SK-N-SH (cell line): ENCODE results near the gene PHAF1. TPM values are rescaled to one million over a fixed set of nuclear protein-coding genes. Genes with fewer than 3 reads are reported as not detected.

Experiments used
- CTCF ChIA-PET: fragments of 300-600, 350-600 bp; formaldehyde crosslinking; extraction: SDS; loops from one replicate; lab custom pipeline; 2021; lab: Yijun Ruan, JAX
- POLR2A ChIA-PET: fragments of 350-600 bp; sonication (Branson Sonifier 250); formaldehyde crosslinking; extraction: SDS; loops from one replicate; lab custom pipeline; 2020; ENCODE audit warnings: antibody characterized with exemption, inconsistent platforms; lab: Yijun Ruan, JAX
- DNase-seq: peaks from one replicate; pipeline ENCODE4 v3.0.0; 2012
- H2AFZ ChIP-seq: fragments of 200-600 bp; sonication (generic); 2 replicates; pipeline ENCODE4 v1.8.1; 2016; ENCODE audit warnings: antibody characterized with exemption, mild to moderate bottlenecking, low read depth
- H3F3A ChIP-seq: fragments of 200-600 bp; sonication (generic); replicated peaks from 2 replicates; pipeline ENCODE3; 2016; ENCODE audit warnings: antibody characterized with exemption, mild to moderate bottlenecking; ENCODE audit not compliant: insufficient read depth
- H3K27ac ChIP-seq, 2 experiments: fragments of 200-500 bp in 1 of 2; fragments of 200-600 bp in 1 of 2; sonication (Bioruptor generic) in 1 of 2; sonication (generic), shearing (Covaris generic) in 1 of 2; 2 replicates each; pipeline versions ENCODE4 v1.5.1 to v1.6.1; 2014 to 2016; ENCODE audit warnings: low read depth in 2 of 2, inconsistent platforms in 1 of 2, low read length in 1 of 2, mild to moderate bottlenecking in 1 of 2, mixed read lengths in 1 of 2
- H3K27me3 ChIP-seq: fragments of 200-600 bp; sonication (generic), shearing (Covaris generic); 2 replicates; pipeline ENCODE4 v1.6.1; 2016; ENCODE audit warnings: mixed run types; ENCODE audit not compliant: insufficient read depth
- H3K36me3 ChIP-seq, 2 experiments: fragments of 200-500 bp in 1 of 2; fragments of 200-600 bp in 1 of 2; sonication (Bioruptor generic) in 1 of 2; sonication (generic) in 1 of 2; replicated peaks in 1 of 2; 2 replicates each; pipeline versions ENCODE3 to v1.5.1; 2014 to 2016; ENCODE audit warnings: low read length in 1 of 2, mild to moderate bottlenecking in 1 of 2; ENCODE audit not compliant: insufficient read depth in 2 of 2, control insufficient read depth in 1 of 2
- H3K4me1 ChIP-seq, 2 experiments: fragments of 200-500 bp in 1 of 2; fragments of 200-600 bp in 1 of 2; sonication (Bioruptor generic) in 1 of 2; sonication (generic), shearing (Covaris generic) in 1 of 2; 2 replicates each; pipeline versions ENCODE4 v1.5.1 to v1.6.1; 2014 to 2016; ENCODE audit warnings: low read depth in 1 of 2, low read length in 1 of 2, mixed run types in 1 of 2; ENCODE audit not compliant: insufficient read depth in 2 of 2, control insufficient read depth in 1 of 2
- H3K4me2 ChIP-seq: fragments of 200-600 bp; sonication (generic), shearing (Covaris generic); 2 replicates; pipeline ENCODE4 v1.6.1; 2017; ENCODE audit warnings: mixed run types
- H3K4me3 ChIP-seq, 2 experiments: fragments of 200-500 bp in 1 of 2; fragments of 200-600 bp in 1 of 2; sonication (Bioruptor generic) in 1 of 2; sonication (generic), shearing (Covaris generic) in 1 of 2; 2 replicates each; pipeline versions ENCODE4 v1.5.1 to v1.8.1; 2014 to 2016; ENCODE audit warnings: low read depth in 2 of 2, inconsistent platforms in 1 of 2, low read length in 1 of 2, mild to moderate bottlenecking in 1 of 2, mixed read lengths in 1 of 2, moderate library complexity in 1 of 2
- H3K79me2 ChIP-seq: fragments of 200-600 bp; sonication (generic); 2 replicates; pipeline ENCODE4 v1.8.1; 2017; ENCODE audit warnings: mild to moderate bottlenecking; ENCODE audit not compliant: insufficient read depth
- H3K9ac ChIP-seq: fragments of 200-600 bp; sonication (generic); 2 replicates; pipeline ENCODE4 v1.6.1; 2017; ENCODE audit warnings: mixed run types
- H3K9me2 ChIP-seq: fragments of 200-600 bp; sonication (generic); 2 replicates; pipeline ENCODE4 v1.6.1; 2017; ENCODE audit warnings: mixed run types
- H3K9me3 ChIP-seq: fragments of 200-600 bp; sonication (generic); 2 replicates; pipeline ENCODE4 v1.6.1; 2017; ENCODE audit warnings: mixed run types, mild to moderate bottlenecking, moderate library complexity
- H4K20me1 ChIP-seq: fragments of 200-600 bp; sonication (generic); 2 replicates; pipeline ENCODE4 v1.6.1; 2017; ENCODE audit warnings: mild to moderate bottlenecking, mixed run types; ENCODE audit not compliant: insufficient read depth
- EP300 ChIP-seq, 2 experiments: IDR thresholded peaks; 2 replicates each; pipeline versions ENCODE4 v1.4.0 to v1.6.1; 2012; ENCODE audit warnings: borderline replicate concordance in 1 of 2, low read depth in 1 of 2, low read length in 1 of 2
- EZH2phosphoT487 ChIP-seq: fragments of 200-600 bp; sonication (generic); IDR thresholded peaks from 2 replicates; pipeline ENCODE4 v1.6.1; 2017; ENCODE audit warnings: low read depth, mixed run types, mild to moderate bottlenecking, antibody characterized with exemption, moderate library complexity, borderline replicate concordance
- FOSL2 ChIP-seq: IDR thresholded peaks from 2 replicates; pipeline ENCODE4 v1.4.0; 2012; ENCODE audit warnings: low read depth, mild to moderate bottlenecking, moderate library complexity, borderline replicate concordance
- GATA2 ChIP-seq: sonication (generic); formaldehyde crosslinking; IDR thresholded peaks from 2 replicates; pipeline ENCODE4 v1.5.0; 2020; ENCODE audit warnings: mild to moderate bottlenecking, missing genetic modification reagents
- POLR2AphosphoS5 ChIP-seq: IDR thresholded peaks from 2 replicates; pipeline ENCODE4 v1.6.1; 2012; ENCODE audit warnings: low read depth, low read length
- RCOR1 ChIP-seq: fragments of 150-350 bp; IDR thresholded peaks from 2 replicates; pipeline ENCODE4 v1.6.1; 2017; ENCODE audit warnings: antibody characterized with exemption, low read length
- REST ChIP-seq: IDR thresholded peaks from 2 replicates; pipeline ENCODE4 v1.6.1; 2012; ENCODE audit warnings: mild to moderate bottlenecking, low read depth, low read length, moderate library complexity
- RXRA ChIP-seq: IDR thresholded peaks from 2 replicates; pipeline ENCODE4 v1.4.0; 2012; ENCODE audit warnings: low read depth, mild to moderate bottlenecking, borderline replicate concordance
- TAF1 ChIP-seq: IDR thresholded peaks from 2 replicates; pipeline ENCODE4 v1.6.1; 2012; ENCODE audit warnings: low read depth, mild to moderate bottlenecking, low read length, moderate library complexity, borderline replicate concordance
- TEAD4 ChIP-seq: IDR thresholded peaks from 2 replicates; pipeline ENCODE4 v1.4.0; 2012; ENCODE audit warnings: mild to moderate bottlenecking, borderline replicate concordance; ENCODE audit not compliant: insufficient read depth
- YY1 ChIP-seq: IDR thresholded peaks from 2 replicates; pipeline ENCODE4 v1.4.0; 2012; ENCODE audit warnings: low read depth, mild to moderate bottlenecking
- WGBS: methylation state at CpG from one replicate; pipeline ENCODE4 v1.1.6; 2017; ENCODE audit warnings: low lambda C conversion rate; 5-methylcytosine and 5-hydroxymethylcytosine counted together
- polyA plus RNA-seq, 3 experiments: library from polyadenylated mRNA; depleted of rRNA; stranded (reverse); fragments of >200 nt; gene quantifications; 2 replicates each; pipeline ENCODE4 v1.2.3, GENCODE V29; 2012
- TF ChIP-seq, protein P1 (sequence below): fragments of 200-600 bp; sonication (generic); IDR thresholded peaks from 2 replicates; pipeline ENCODE4 v1.6.1; 2017; ENCODE audit warnings: antibody characterized with exemption, mild to moderate bottlenecking, moderate library complexity
- TF ChIP-seq, protein P2 (sequence below): IDR thresholded peaks from 2 replicates; pipeline ENCODE4; 2012
- TF ChIP-seq, protein P3 (sequence below): fragments of 150-350 bp; IDR thresholded peaks from 2 replicates; pipeline ENCODE4 v1.6.1; 2016; ENCODE audit warnings: mild to moderate bottlenecking, low read depth, low read length
- TF ChIP-seq, protein P4 (sequence below): fragments of 150-350 bp; IDR thresholded peaks from 2 replicates; pipeline ENCODE4 v1.6.1; 2017; ENCODE audit warnings: antibody characterized with exemption, low read length, low read depth, borderline replicate concordance
- TF ChIP-seq, protein P5 (sequence below): IDR thresholded peaks from 2 replicates; pipeline ENCODE4 v1.4.0; 2012; ENCODE audit warnings: low read depth

PHAF1 gene
- polyA plus RNA-seq, 1 of the 3 experiments (the other 2 are of a cell fraction), result 17.3 TPM

DNA sequence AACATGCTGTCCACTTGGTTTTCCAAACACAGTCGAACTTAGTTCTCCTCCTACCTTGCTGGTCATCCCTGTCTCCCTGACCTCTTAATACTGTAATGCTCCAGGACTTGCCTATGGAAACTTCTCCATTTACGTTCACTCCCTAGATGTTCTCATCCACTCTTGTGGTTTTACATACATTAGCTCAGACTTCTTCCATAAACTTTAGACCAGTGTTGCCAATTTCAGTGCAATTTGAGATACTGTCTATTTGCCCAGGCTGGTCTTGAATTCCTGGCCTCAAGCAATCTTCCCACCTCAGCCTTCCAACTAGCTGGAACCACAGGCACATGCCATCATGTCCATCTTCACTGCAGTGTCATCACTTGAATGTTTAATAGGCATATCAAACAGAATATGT is 72.5 kb downstream of the PHAF1 start (continued):
- TF ChIP-seq, protein P1, sequence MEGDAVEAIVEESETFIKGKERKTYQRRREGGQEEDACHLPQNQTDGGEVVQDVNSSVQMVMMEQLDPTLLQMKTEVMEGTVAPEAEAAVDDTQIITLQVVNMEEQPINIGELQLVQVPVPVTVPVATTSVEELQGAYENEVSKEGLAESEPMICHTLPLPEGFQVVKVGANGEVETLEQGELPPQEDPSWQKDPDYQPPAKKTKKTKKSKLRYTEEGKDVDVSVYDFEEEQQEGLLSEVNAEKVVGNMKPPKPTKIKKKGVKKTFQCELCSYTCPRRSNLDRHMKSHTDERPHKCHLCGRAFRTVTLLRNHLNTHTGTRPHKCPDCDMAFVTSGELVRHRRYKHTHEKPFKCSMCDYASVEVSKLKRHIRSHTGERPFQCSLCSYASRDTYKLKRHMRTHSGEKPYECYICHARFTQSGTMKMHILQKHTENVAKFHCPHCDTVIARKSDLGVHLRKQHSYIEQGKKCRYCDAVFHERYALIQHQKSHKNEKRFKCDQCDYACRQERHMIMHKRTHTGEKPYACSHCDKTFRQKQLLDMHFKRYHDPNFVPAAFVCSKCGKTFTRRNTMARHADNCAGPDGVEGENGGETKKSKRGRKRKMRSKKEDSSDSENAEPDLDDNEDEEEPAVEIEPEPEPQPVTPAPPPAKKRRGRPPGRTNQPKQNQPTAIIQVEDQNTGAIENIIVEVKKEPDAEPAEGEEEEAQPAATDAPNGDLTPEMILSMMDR, result no peak
- TF ChIP-seq REST, result no peak
- TF ChIP-seq, all 33 proteins: peak for 0

GRCh38 chr16:67183284-67183626 is 73.5 kb downstream of the PHAF1 start:
- Histone ChIP-seq H4K20me1 (no peaks in the 10 kb centered on the region; the same call in none of the 2 replicates), H3K27ac (peak overlapping the region; percentile 60 to 92; a peak in 3 of 4 replicates), H3K79me2 (peaks cover 22% of the 10 kb centered on the region), H3K4me3 (peak overlapping the region; percentile 81 to 82), H3K9ac (peak overlapping the region; percentile 96), H3K4me1 (peaks cover 22 to 34% of the 10 kb centered on the region in 2 experiments), H2AFZ (peak overlapping the region; percentile 66; the same call in 1 of the 2 replicates), H3K27me3 (no peaks in the 10 kb centered on the region), H3K4me2 (peak overlapping the region; percentile 92), H3F3A (peaks cover 36% of the 10 kb centered on the region), H3K9me3 (no peaks in the 10 kb centered on the region), H3K36me3 (no peaks in the 10 kb centered on the region), H3K9me2 (no peaks in the 10 kb centered on the region)
- DNase-seq, result no peak
- WGBS, result 3% methylated on average over 11 of the region's 11 CpGs
- TF ChIP-seq FOSL2, result no peak
- TF ChIP-seq RXRA, result no peak
- TF ChIP-seq RCOR1, result no peak
- no peak for TF ChIP-seq EP300 (IDR thresholded peaks at IDR 0.05; ENCODE audit: borderline replicate concordance in 1 of 2, low read depth in 1 of 2, low read length in 1 of 2)
- no peak for TF ChIP-seq POLR2AphosphoS5
- TF ChIP-seq EZH2phosphoT487, result no peak
- TF ChIP-seq YY1, result no peak
- TF ChIP-seq, protein P2, sequence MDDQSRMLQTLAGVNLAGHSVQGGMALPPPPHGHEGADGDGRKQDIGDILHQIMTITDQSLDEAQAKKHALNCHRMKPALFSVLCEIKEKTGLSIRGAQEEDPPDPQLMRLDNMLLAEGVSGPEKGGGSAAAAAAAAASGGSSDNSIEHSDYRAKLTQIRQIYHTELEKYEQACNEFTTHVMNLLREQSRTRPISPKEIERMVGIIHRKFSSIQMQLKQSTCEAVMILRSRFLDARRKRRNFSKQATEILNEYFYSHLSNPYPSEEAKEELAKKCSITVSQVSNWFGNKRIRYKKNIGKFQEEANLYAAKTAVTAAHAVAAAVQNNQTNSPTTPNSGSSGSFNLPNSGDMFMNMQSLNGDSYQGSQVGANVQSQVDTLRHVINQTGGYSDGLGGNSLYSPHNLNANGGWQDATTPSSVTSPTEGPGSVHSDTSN, result no peak
- no peak for TF ChIP-seq TAF1
- TF ChIP-seq, protein P3, sequence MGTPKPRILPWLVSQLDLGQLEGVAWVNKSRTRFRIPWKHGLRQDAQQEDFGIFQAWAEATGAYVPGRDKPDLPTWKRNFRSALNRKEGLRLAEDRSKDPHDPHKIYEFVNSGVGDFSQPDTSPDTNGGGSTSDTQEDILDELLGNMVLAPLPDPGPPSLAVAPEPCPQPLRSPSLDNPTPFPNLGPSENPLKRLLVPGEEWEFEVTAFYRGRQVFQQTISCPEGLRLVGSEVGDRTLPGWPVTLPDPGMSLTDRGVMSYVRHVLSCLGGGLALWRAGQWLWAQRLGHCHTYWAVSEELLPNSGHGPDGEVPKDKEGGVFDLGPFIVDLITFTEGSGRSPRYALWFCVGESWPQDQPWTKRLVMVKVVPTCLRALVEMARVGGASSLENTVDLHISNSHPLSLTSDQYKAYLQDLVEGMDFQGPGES, result no peak
- no peak for TF ChIP-seq TEAD4
- TF ChIP-seq, protein P4, sequence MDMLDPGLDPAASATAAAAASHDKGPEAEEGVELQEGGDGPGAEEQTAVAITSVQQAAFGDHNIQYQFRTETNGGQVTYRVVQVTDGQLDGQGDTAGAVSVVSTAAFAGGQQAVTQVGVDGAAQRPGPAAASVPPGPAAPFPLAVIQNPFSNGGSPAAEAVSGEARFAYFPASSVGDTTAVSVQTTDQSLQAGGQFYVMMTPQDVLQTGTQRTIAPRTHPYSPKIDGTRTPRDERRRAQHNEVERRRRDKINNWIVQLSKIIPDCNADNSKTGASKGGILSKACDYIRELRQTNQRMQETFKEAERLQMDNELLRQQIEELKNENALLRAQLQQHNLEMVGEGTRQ, result no peak
- TF ChIP-seq GATA2, result no peak
- TF ChIP-seq, protein P5, sequence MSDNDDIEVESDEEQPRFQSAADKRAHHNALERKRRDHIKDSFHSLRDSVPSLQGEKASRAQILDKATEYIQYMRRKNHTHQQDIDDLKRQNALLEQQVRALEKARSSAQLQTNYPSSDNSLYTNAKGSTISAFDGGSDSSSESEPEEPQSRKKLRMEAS, result no peak
- ChIA-PET POLR2A (interaction anchor here (0.7 to 1.6 kb wide), 2 partner anchors 9 to 77 kb away, joined by 3 to 5 read pairs; no protein-coding TSS in a partner anchor), CTCF (interaction anchor here (1.4 to 4.2 kb wide), 5 partner anchors 8 to 170 kb away, joined by 3 to 27 read pairs (median 7); partner anchors contain the start of genes B3GNT9 and NOL3)
